GM11168 (cell line): ENCODE data around the gene RNU5B-1.

Experiments used
- in situ Hi-C: fragments of 300-500 bp; cut with MboI; formaldehyde crosslinking; loops from one replicate; pipeline ENCODE4 v1.12.0; 2022; ENCODE audit warnings: low sequenced_read_pairs; ENCODE audit not compliant: unreplicated experiment

RNU5B-1 gene

GRCh38 chr15:65304381-65305149 is at the start of gene RNU5B-1:
Gene RNU5B-1, plus strand, starts transcription at chr15:65304677.
- in situ Hi-C loops: no loop called here

- in situ Hi-C loops: no loop called here
Observed at GRCh38 chr15:65254758-65255157, 49.7 kb upstream of the RNU5B-1 start.

GRCh38 chr15:65255486-65256140 is 48.9 kb upstream of the RNU5B-1 start:
- in situ Hi-C loops: no loop called here

- in situ Hi-C loops: no loop called here
Observed at GRCh38 chr15:65258375-65259262, 45.9 kb upstream of the RNU5B-1 start.

- in situ Hi-C loops: no loop called here
Observed at GRCh38 chr15:65259367-65259797, 45.1 kb upstream of the RNU5B-1 start.

- in situ Hi-C loops: no loop called here
Observed at GRCh38 chr15:65260968-65261367, 43.5 kb upstream of the RNU5B-1 start.

GRCh38 chr15:65263313-65263712 is 41.2 kb upstream of the RNU5B-1 start:
- in situ Hi-C loops: no loop called here

GRCh38 chr15:65264863-65265430 is 39.5 kb upstream of the RNU5B-1 start:
- in situ Hi-C loops: no loop called here

- in situ Hi-C loops: no loop called here
Observed at GRCh38 chr15:65266469-65266868, 38.0 kb upstream of the RNU5B-1 start.

GRCh38 chr15:65268411-65268810 is 36.1 kb upstream of the RNU5B-1 start:
- in situ Hi-C loops: no loop called here

GRCh38 chr15:65270811-65271545 is 33.5 kb upstream of the RNU5B-1 start:
- in situ Hi-C loops: loop anchor here (5.0 kb wide), 1 partner anchor 74 kb away; no protein-coding TSS in a partner anchor

GRCh38 chr15:65275104-65275727 is 29.3 kb upstream of the RNU5B-1 start:
- in situ Hi-C loops: no loop called here

- in situ Hi-C loops: no loop called here
Observed at GRCh38 chr15:65275728-65276126, 28.8 kb upstream of the RNU5B-1 start.

GRCh38 chr15:65277015-65277414 is 27.5 kb upstream of the RNU5B-1 start:
- in situ Hi-C loops: no loop called here

GRCh38 chr15:65278480-65278879 is 26.0 kb upstream of the RNU5B-1 start:
- in situ Hi-C loops: no loop called here

GRCh38 chr15:65285291-65286068 is 19.0 kb upstream of the RNU5B-1 start:
- in situ Hi-C loops: no loop called here

GRCh38 chr15:65286069-65286703 is 18.3 kb upstream of the RNU5B-1 start:
- in situ Hi-C loops: no loop called here
